IPS-18a (cell line): Measurements from ENCODE around the gene SLC9A8.
A peak's percentile ranks its signal among the peaks of the same experiment; 100 is the strongest.

Experiments
- H3K27ac ChIP-seq: one replicate; pipeline ENCODE4 v1.5.1; 2013; ENCODE audit warnings: low read length
- H3K27me3 ChIP-seq: one replicate; pipeline ENCODE4 v1.6.1; 2013; ENCODE audit warnings: mild to moderate bottlenecking, low read length; ENCODE audit not compliant: control insufficient read depth, insufficient read depth
- H3K36me3 ChIP-seq: one replicate; pipeline ENCODE4 v1.6.1; 2013; ENCODE audit warnings: low read depth, low read length; ENCODE audit not compliant: control insufficient read depth
- H3K4me1 ChIP-seq: one replicate; pipeline ENCODE4 v1.6.1; 2013; ENCODE audit warnings: low read depth, low read length; ENCODE audit not compliant: control insufficient read depth
- H3K4me3 ChIP-seq: one replicate; pipeline ENCODE4 v1.5.1; 2013; ENCODE audit warnings: low read length
- H3K9ac ChIP-seq: one replicate; pipeline ENCODE4 v1.6.1; 2013; ENCODE audit warnings: mild to moderate bottlenecking, low read length, moderate library complexity
- H3K9me3 ChIP-seq: one replicate; pipeline ENCODE4 v1.6.1; 2013; ENCODE audit warnings: low read depth, low read length; ENCODE audit not compliant: control insufficient read depth

SLC9A8 gene

GRCh38 chr20:49919461-49919860 lies 106.8 kb downstream of the SLC9A8 start:
- H3K27ac ChIP-seq = no peak overlapping the region
- H3K36me3 ChIP-seq = no peaks in the 10 kb centered on the region
- H3K9me3 ChIP-seq = no peaks in the 10 kb centered on the region
- H3K27me3 ChIP-seq = peaks cover 11% of the 10 kb centered on the region
- no peak overlapping the region for H3K4me3 ChIP-seq
- no peak overlapping the region for H3K9ac ChIP-seq
- peaks cover under 1% of the 10 kb centered on the region for H3K4me1 ChIP-seq

- Histone ChIP-seq H3K27ac (no peak overlapping the region), H3K4me3 (no peak overlapping the region), H3K27me3 (peaks cover 3% of the 10 kb centered on the region), H3K4me1 (no peaks in the 10 kb centered on the region), H3K9me3 (no peaks in the 10 kb centered on the region), H3K36me3 (no peaks in the 10 kb centered on the region), H3K9ac (no peak overlapping the region)
These were observed 111.6 kb downstream of the SLC9A8 start for GRCh38 chr20:49924247-49924646.

- no peaks in the 10 kb centered on the region for H3K27me3 ChIP-seq
- no peaks in the 10 kb centered on the region for H3K9me3 ChIP-seq
- no peaks in the 10 kb centered on the region for H3K36me3 ChIP-seq
- H3K9ac ChIP-seq = no peak overlapping the region
- no peak overlapping the region for H3K4me3 ChIP-seq
- H3K27ac ChIP-seq = no peak overlapping the region
- H3K4me1 ChIP-seq = no peaks in the 10 kb centered on the region
These were observed 113.3 kb downstream of the SLC9A8 start for GRCh38 chr20:49925901-49926454.

- Histone ChIP-seq H3K9ac (no peak overlapping the region), H3K9me3 (no peaks in the 10 kb centered on the region), H3K27me3 (no peaks in the 10 kb centered on the region), H3K4me3 (no peak overlapping the region), H3K27ac (no peak overlapping the region), H3K36me3 (no peaks in the 10 kb centered on the region), H3K4me1 (no peaks in the 10 kb centered on the region)
These were observed 115.9 kb downstream of the SLC9A8 start for GRCh38 chr20:49928411-49929141.

- H3K4me1 ChIP-seq = no peaks in the 10 kb centered on the region
- no peak overlapping the region for H3K9ac ChIP-seq
- H3K36me3 ChIP-seq = no peaks in the 10 kb centered on the region
- no peak overlapping the region for H3K4me3 ChIP-seq
- no peak overlapping the region for H3K27ac ChIP-seq
- no peaks in the 10 kb centered on the region for H3K9me3 ChIP-seq
- H3K27me3 ChIP-seq = no peaks in the 10 kb centered on the region
These were observed 116.5 kb downstream of the SLC9A8 start for GRCh38 chr20:49929142-49929494.

- H3K9me3 ChIP-seq = no peaks in the 10 kb centered on the region
- no peak overlapping the region for H3K27ac ChIP-seq
- H3K27me3 ChIP-seq = no peaks in the 10 kb centered on the region
- no peak overlapping the region for H3K9ac ChIP-seq
- peaks cover 7% of the 10 kb centered on the region for H3K4me1 ChIP-seq
- peaks cover 12% of the 10 kb centered on the region for H3K36me3 ChIP-seq
- no peak overlapping the region for H3K4me3 ChIP-seq
These were observed 123.1 kb downstream of the SLC9A8 start for GRCh38 chr20:49935746-49936152.

- Histone ChIP-seq H3K27me3 (no peaks in the 10 kb centered on the region), H3K36me3 (peaks cover 16% of the 10 kb centered on the region), H3K4me3 (peak within 1 kb of the TSS; percentile 98), H3K9me3 (no peaks in the 10 kb centered on the region), H3K9ac (peak within 1 kb of the TSS; percentile 76), H3K27ac (no peak within 1 kb of the TSS), H3K4me1 (peaks cover 7% of the 10 kb centered on the region)
These were observed 123.8 kb downstream of the SLC9A8 start, which contains the start of gene RNF114 for GRCh38 chr20:49936153-49937026. TSS of gene RNF114 (plus strand) at chr20:49936397. CDS start at chr20:49936413, 16 bp downstream.

- H3K4me1 ChIP-seq = peaks cover 7% of the 10 kb centered on the region
- peak overlapping the region; percentile 76 for H3K9ac ChIP-seq
These were observed 124.7 kb downstream of the SLC9A8 start for GRCh38 chr20:49937027-49937929.

GRCh38 chr20:49938173-49939163 lies 125.8 kb downstream of the SLC9A8 start:
- H3K4me3 ChIP-seq = no peak overlapping the region
- peaks cover 34% of the 10 kb centered on the region for H3K36me3 ChIP-seq
- peaks cover 7% of the 10 kb centered on the region for H3K4me1 ChIP-seq
- no peak overlapping the region for H3K9ac ChIP-seq
- no peak overlapping the region for H3K27ac ChIP-seq
- H3K27me3 ChIP-seq = no peaks in the 10 kb centered on the region
- no peaks in the 10 kb centered on the region for H3K9me3 ChIP-seq

More at GRCh38 chr20:49937027-49937929, 124.7 kb downstream of the SLC9A8 start:
- Histone ChIP-seq H3K9me3 (no peaks in the 10 kb centered on the region), H3K27me3 (no peaks in the 10 kb centered on the region), H3K4me3 (peak overlapping the region; percentile 98), H3K36me3 (peaks cover 25% of the 10 kb centered on the region), H3K27ac (no peak overlapping the region)

GRCh38 chr20:49941456-49941855 lies 128.8 kb downstream of the SLC9A8 start:
- H3K4me3 ChIP-seq = no peak overlapping the region
- H3K4me1 ChIP-seq = peaks cover 7% of the 10 kb centered on the region
- no peaks in the 10 kb centered on the region for H3K9me3 ChIP-seq
- H3K9ac ChIP-seq = no peak overlapping the region
- H3K36me3 ChIP-seq = peaks cover 53% of the 10 kb centered on the region
- H3K27me3 ChIP-seq = no peaks in the 10 kb centered on the region
- H3K27ac ChIP-seq = no peak overlapping the region
